Prostate gland (tissue), 2 donors: ENCODE results near the gene ADPRS.

Source experiments
- CTCF ChIP-seq, 4 experiments: fragments of 200-600 bp in 2 of 4; fragments of 450-650 bp in 2 of 4; sonication (generic) in 2 of 4; IDR thresholded peaks; 1 replicate in 3 of 4; 2 replicates in 1 of 4; pipeline ENCODE4 v1.5.1; 2016 to 2019; ENCODE audit warnings: antibody characterized with exemption in 4 of 4, mild to moderate bottlenecking in 2 of 4, moderate library complexity in 2 of 4
- POLR2A ChIP-seq: fragments of 450-650 bp; IDR thresholded peaks from one replicate; pipeline ENCODE4 v1.6.1; 2016; ENCODE audit warnings: antibody characterized with exemption, mild to moderate bottlenecking

- TF ChIP-seq CTCF (IDR thresholded peaks at IDR 0.05) (no peak), POLR2A (no peak)
These were observed 8.1 kb downstream of the ADPRS start for GRCh38 chr1:36096500-36097432.
